K562 (cell line): ENCODE measurements around the gene FRMD4A. TPM values are rescaled to one million over a fixed set of nuclear protein-coding genes. Genes with fewer than 3 reads are reported as not detected.

ENCODE experiments used
- ATAC-seq: fragments of 200-7000 bp; cut with Tn5 transposase; 3 replicates; pipeline ENCODE4 v1.9.1; 2020; ENCODE audit warnings: moderate library complexity
- BruUV-seq: library from RNA; stranded (reverse); fragments of 400-500 nt; replicated peaks from 2 replicates; lab custom pipeline; 2021; lab: Mats Ljungman, UMichigan
- CTCF ChIA-PET: fragments of 300-600 bp; formaldehyde crosslinking; extraction: SDS; loops from one replicate; lab custom pipeline; 2021; ENCODE audit warnings: low intra/inter-chr PET ratio; lab: Yijun Ruan, JAX
- POLR2A ChIA-PET: fragments of 300-600, 350-650 bp; sonication (Branson Sonifier 250); formaldehyde crosslinking; extraction: SDS; loops from one replicate; lab custom pipeline; 2021; ENCODE audit warnings: antibody characterized with exemption, inconsistent platforms; lab: Yijun Ruan, JAX
- DNase-seq, 4 experiments: peaks; one replicate each; pipeline versions ENCODE4 v3.0.0 to v3.0.0-alpha.2; 2011 to 2018; ENCODE audit warnings: low spot score in 3 of 4, mixed read lengths in 3 of 4; ENCODE audit errors: extremely low read depth in 1 of 4
- FAIRE-seq: peaks from 2 replicates; lab custom pipeline; 2011; peaks lifted over from hg19 to GRCh38; lab: Jason Lieb, UNC
- H2AFZ ChIP-seq: 2 replicates; pipeline ENCODE4 v1.6.0; 2011; ENCODE audit warnings: low read depth, low read length, control low read depth, inconsistent platforms
- H3K27ac ChIP-seq: fragments of 200-600 bp; 3 replicates; pipeline ENCODE4 v1.8.0; 2011; ENCODE audit warnings: low read depth, mild to moderate bottlenecking, control low read depth, inconsistent platforms, low read length, moderate library complexity, mixed read lengths; ENCODE audit errors: extremely low read depth
- H3K27me3 ChIP-seq, 2 experiments: fragments of 300-600 bp in 1 of 2; 2 replicates in 1 of 2; 3 replicates in 1 of 2; pipeline versions ENCODE4 v1.6.0 to v1.8.0; 2011; ENCODE audit warnings: inconsistent platforms in 2 of 2, low read length in 2 of 2, mild to moderate bottlenecking in 1 of 2, mixed read lengths in 1 of 2, moderate library complexity in 1 of 2; ENCODE audit not compliant: control insufficient read depth in 2 of 2, insufficient read depth in 2 of 2
- H3K36me3 ChIP-seq: fragments of 300-600 bp; 3 replicates; pipeline ENCODE4 v1.8.0; 2011; ENCODE audit warnings: mild to moderate bottlenecking, low read length, inconsistent platforms; ENCODE audit not compliant: control insufficient read depth, insufficient read depth
- H3K4me1 ChIP-seq, 2 experiments: fragments of 200-600 bp in 1 of 2; replicated peaks in 1 of 2; 2 replicates in 1 of 2; 3 replicates in 1 of 2; pipeline versions ENCODE4 v1.5.1 to v1.8.0; 2011; ENCODE audit warnings: inconsistent platforms in 2 of 2, low read length in 2 of 2, mild to moderate bottlenecking in 1 of 2, mixed read lengths in 1 of 2, moderate library complexity in 1 of 2; ENCODE audit not compliant: control insufficient read depth in 2 of 2, insufficient read depth in 2 of 2
- H3K4me2 ChIP-seq: 2 replicates; pipeline ENCODE4 v1.6.1; 2011; ENCODE audit warnings: low read length, control low read depth, inconsistent platforms, mixed read lengths; ENCODE audit not compliant: insufficient read depth
- H3K4me3 ChIP-seq: fragments of 200-600 bp; sonication (generic), shearing (Covaris generic); 2 replicates; pipeline ENCODE4 v1.5.1; 2016; ENCODE audit warnings: control low read depth, inconsistent platforms
- H3K79me2 ChIP-seq: fragments of 200-600 bp; 3 replicates; pipeline ENCODE4 v1.8.0; 2011; ENCODE audit warnings: low read length, inconsistent platforms; ENCODE audit not compliant: control insufficient read depth, insufficient read depth
- H3K9ac ChIP-seq, 2 experiments: 2 replicates each; pipeline versions ENCODE4 v1.6.0 to v1.6.1; 2011; ENCODE audit warnings: low read depth in 2 of 2, low read length in 2 of 2, control low read depth in 1 of 2, inconsistent platforms in 1 of 2, mild to moderate bottlenecking in 1 of 2, mixed read lengths in 1 of 2; ENCODE audit not compliant: insufficient read depth in 1 of 2
- H3K9me1 ChIP-seq: one replicate; pipeline ENCODE4 v1.6.0; 2011; ENCODE audit warnings: inconsistent platforms, mild to moderate bottlenecking, low read length, moderate library complexity; ENCODE audit not compliant: control insufficient read depth, insufficient read depth
- H3K9me3 ChIP-seq: replicated peaks from 2 replicates; pipeline ENCODE4 v1.5.1; 2011; ENCODE audit warnings: low read depth, low read length, inconsistent platforms; ENCODE audit not compliant: control insufficient read depth, insufficient read depth
- H4K20me1 ChIP-seq: replicated peaks from 2 replicates; pipeline ENCODE4 v1.6.1; 2011; ENCODE audit warnings: low read length, inconsistent platforms, mixed read lengths; ENCODE audit not compliant: control insufficient read depth, insufficient read depth
- GTF2E2 ChIP-seq: fragments of 200-800 bp; sonication (Bioruptor generic); IDR thresholded peaks from 2 replicates; pipeline ENCODE4 v1.6.1; 2016; ENCODE audit warnings: missing genetic modification characterization, missing compliant biosample characterization
- NUFIP1 ChIP-seq: fragments of 450-650 bp; IDR thresholded peaks from 2 replicates; pipeline ENCODE4 v1.6.1; 2018; ENCODE audit not compliant: partially characterized antibody
- PURB ChIP-seq: sonication (generic); formaldehyde crosslinking; IDR thresholded peaks from 2 replicates; pipeline ENCODE4 v1.9.0; 2021; ENCODE audit warnings: low read depth, mild to moderate bottlenecking, missing genetic modification reagents
- RBM17 ChIP-seq: fragments of 200-400 bp; formaldehyde crosslinking; IDR thresholded peaks from 2 replicates; pipeline ENCODE4 v1.6.1; 2017; ENCODE audit warnings: low read depth, mild to moderate bottlenecking, low read length, borderline replicate concordance
- SAFB2 ChIP-seq: fragments of 200-400 bp; formaldehyde crosslinking; IDR thresholded peaks from 2 replicates; pipeline ENCODE4 v1.6.1; 2018; ENCODE audit warnings: borderline replicate concordance, low read length, low read depth, moderate library complexity; ENCODE audit not compliant: severe bottlenecking
- TCF7L2 ChIP-seq: fragments of 150-350 bp; IDR thresholded peaks from 2 replicates; pipeline ENCODE4 v1.6.1; 2016; ENCODE audit warnings: low read depth, mild to moderate bottlenecking, low read length, moderate library complexity
- TFAM ChIP-seq: fragments of 250-450 bp; sonication (Bioruptor Pico); conservative IDR thresholded peaks from 2 replicates; pipeline ENCODE4 v1.5.0; 2021; ENCODE audit warnings: mild to moderate bottlenecking, moderate library complexity
- ZNF445 ChIP-seq: fragments of 250-450 bp; sonication (Bioruptor Pico); IDR thresholded peaks from 2 replicates; pipeline ENCODE4 v1.4.0; 2020; ENCODE audit warnings: low read depth, mild to moderate bottlenecking, moderate library complexity
- WGBS: fragments of 100-300 bp; shearing (Covaris generic); methylation state at CpG from one replicate; pipeline ENCODE4 v1.1.6; 2016; ENCODE audit warnings: low coverage, mixed read lengths; ENCODE audit not compliant: insufficient coverage; ENCODE audit errors: missing lambda C conversion rate; 5-methylcytosine and 5-hydroxymethylcytosine counted together
- in situ Hi-C: fragments of 300-500 bp; cut with MboI; formaldehyde crosslinking; loops from 4 replicates; pipeline ENCODE4 v1.15.0; 2018; ENCODE audit warnings: inconsistent platforms, mixed read lengths
- intact Hi-C: fragments of 100-400 bp; cut with micrococcal nuclease; formaldehyde crosslinking; loops from 2 replicates; pipeline ENCODE4 v1.14.2; 2022
- polyA plus RNA-seq, 8 experiments: library from polyadenylated mRNA; depleted of rRNA in 4 of 8; stranded (reverse) in 5 of 8; unstranded in 3 of 8; fragments of >200 nt; fragmentation: Nextera tagmentation in 2 of 8; fragmentation: Illumina TruSeq in 1 of 8; extraction: Ambion mirVana in 2 of 8; extraction: Trizol in 1 of 8; gene quantifications; 2 replicates each; pipeline versions ENCODE4 v1.2.1 to v1.2.3, GENCODE V29; 2011 to 2014; ENCODE audit warnings: inconsistent platforms in 1 of 8, missing spikeins in 1 of 8
- total RNA-seq, 7 experiments: library from RNA; depleted of rRNA in 6 of 7; stranded (reverse); fragments of >200 nt in 6 of 7; fragmentation: Illumina TruSeq in 2 of 7; extraction: Trizol in 2 of 7; gene quantifications; 2 replicates each; pipeline versions ENCODE4 v1.2.1 to v1.2.3, GENCODE V29; 2011 to 2021; ENCODE audit warnings: low replicate concordance in 1 of 7
- TF ChIP-seq, protein P1 (sequence below): fragments of 450-650 bp; formaldehyde crosslinking; IDR thresholded peaks from 2 replicates; pipeline ENCODE4 v1.4.0; 2022; ENCODE audit warnings: mild to moderate bottlenecking, moderate library complexity
- TF ChIP-seq, protein P2 (sequence below): fragments of 450-650 bp; formaldehyde crosslinking; IDR thresholded peaks from 2 replicates; pipeline ENCODE4 v1.4.0; 2020; ENCODE audit warnings: mild to moderate bottlenecking, mixed read lengths

Gene FRMD4A
- total and polyA plus RNA-seq, 9 of the 15 experiments (the other 6 are each of a cell fraction or from before 2014, with no cell fraction given): 0.80 to 5.2 (median 3.0) TPM

DNA sequence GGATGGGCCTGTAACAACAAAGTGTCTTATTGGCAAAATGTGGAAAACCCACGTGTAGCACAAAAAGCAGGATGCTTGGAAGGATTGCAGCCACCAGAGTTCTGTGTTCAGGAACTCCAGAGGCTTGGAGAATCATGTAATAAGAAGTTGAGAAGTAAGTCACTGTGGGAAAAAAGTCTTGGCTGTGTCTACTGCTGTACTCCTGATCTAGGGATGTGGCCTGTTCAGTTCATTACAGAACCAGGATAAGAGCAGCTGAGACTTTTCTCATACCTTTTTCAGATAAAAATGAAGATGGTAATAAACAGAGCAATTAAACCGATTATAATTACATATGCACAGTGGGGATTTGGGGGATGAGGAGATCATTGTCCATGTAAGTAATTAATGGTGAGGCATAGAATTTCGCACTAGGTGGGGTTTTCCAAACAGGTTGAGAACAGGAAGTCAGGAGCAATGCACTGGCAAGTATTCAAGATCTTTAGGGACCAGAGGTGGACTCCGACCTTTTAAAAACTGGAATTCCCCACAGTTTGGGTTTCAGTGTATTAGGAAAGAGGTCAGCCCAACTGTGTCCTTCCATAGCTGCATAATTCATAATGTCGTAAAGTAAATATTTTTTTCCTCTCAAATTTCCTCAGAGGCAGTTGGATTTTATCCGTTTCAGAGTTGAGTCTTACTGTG, 281.7 kb downstream of the FRMD4A start:
- Histone ChIP-seq H3K4me1 (no peaks in the 10 kb centered on the region), H3K4me3 (no peak overlapping the region), H2AFZ (no peak overlapping the region), H3K79me2 (no peaks in the 10 kb centered on the region), H3K27me3 (no peaks in the 10 kb centered on the region; a peak in 3 of 5 replicates), H3K36me3 (no peaks in the 10 kb centered on the region), H3K9ac (no peak overlapping the region), H3K27ac (no peak overlapping the region), H3K9me1 (no peaks in the 10 kb centered on the region), H3K9me3 (no peaks in the 10 kb centered on the region), H3K4me2 (no peak overlapping the region), H4K20me1 (no peaks in the 10 kb centered on the region)
- 3% methylated on average over 6 of the region's 6 CpGs for WGBS
- ATAC-seq (no peak), FAIRE-seq (no peak), DNase-seq (no peak)
- CTCF ChIA-PET: no interaction called here
- intact Hi-C loops (loop anchor here (10.0 kb wide), 1 partner anchor 136 kb away; no protein-coding TSS in a partner anchor), in situ Hi-C loops (no loop called here)
- no TSS peak for BruUV-seq
- POLR2A ChIA-PET: interaction anchor here (0.6 kb wide), 1 partner anchor 109 kb away, joined by 3 read pairs; no protein-coding TSS in a partner anchor
- no peak for TF ChIP-seq NUFIP1
- no peak for TF ChIP-seq PURB
- TF ChIP-seq GTF2E2 (tag): no peak
- no peak for TF ChIP-seq RBM17
- TF ChIP-seq TCF7L2: no peak
- TF ChIP-seq, protein P1, sequence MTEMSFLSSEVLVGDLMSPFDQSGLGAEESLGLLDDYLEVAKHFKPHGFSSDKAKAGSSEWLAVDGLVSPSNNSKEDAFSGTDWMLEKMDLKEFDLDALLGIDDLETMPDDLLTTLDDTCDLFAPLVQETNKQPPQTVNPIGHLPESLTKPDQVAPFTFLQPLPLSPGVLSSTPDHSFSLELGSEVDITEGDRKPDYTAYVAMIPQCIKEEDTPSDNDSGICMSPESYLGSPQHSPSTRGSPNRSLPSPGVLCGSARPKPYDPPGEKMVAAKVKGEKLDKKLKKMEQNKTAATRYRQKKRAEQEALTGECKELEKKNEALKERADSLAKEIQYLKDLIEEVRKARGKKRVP (CRISPR knock-in tag): no peak
- no peak for TF ChIP-seq ZNF445 (CRISPR knock-in tag)
- no peak for TF ChIP-seq SAFB2
- TF ChIP-seq, protein P2, sequence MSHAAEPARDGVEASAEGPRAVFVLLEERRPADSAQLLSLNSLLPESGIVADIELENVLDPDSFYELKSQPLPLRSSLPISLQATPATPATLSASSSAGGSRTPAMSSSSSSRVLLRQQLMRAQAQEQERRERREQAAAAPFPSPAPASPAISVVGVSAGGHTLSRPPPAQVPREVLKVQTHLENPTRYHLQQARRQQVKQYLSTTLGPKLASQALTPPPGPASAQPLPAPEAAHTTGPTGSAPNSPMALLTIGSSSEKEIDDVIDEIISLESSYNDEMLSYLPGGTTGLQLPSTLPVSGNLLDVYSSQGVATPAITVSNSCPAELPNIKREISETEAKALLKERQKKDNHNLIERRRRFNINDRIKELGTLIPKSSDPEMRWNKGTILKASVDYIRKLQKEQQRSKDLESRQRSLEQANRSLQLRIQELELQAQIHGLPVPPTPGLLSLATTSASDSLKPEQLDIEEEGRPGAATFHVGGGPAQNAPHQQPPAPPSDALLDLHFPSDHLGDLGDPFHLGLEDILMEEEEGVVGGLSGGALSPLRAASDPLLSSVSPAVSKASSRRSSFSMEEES (CRISPR knock-in tag): no peak
- no peak for TF ChIP-seq TFAM (CRISPR knock-in tag)
